Activated T-helper 2 cell treated with anti-CD3 and anti-CD28 coated beads, Interferon-gamma antibody, Interleukin-2, Interleukin-4, amounts not matched to agents 10 μg/mL and 5 μg/mL and 100 μg/mL, durations not matched to agents 14 hours and 24 hours and 36 hours (primary cell): ENCODE results near the gene SMARCC1. TPM values are rescaled to one million over a fixed set of nuclear protein-coding genes. Genes with fewer than 3 reads are reported as not detected.

Source experiments
- DNase-seq: peaks from one replicate; pipeline ENCODE4 v3.0.0; 2021; ENCODE audit warnings: low spot score
- H3K27ac Mint-ChIP-seq: one replicate; pipeline ENCODE4 v1.8.0; 2021; ENCODE audit warnings: mixed read lengths
- H3K27me3 Mint-ChIP-seq: one replicate; pipeline ENCODE4 v1.8.0; 2021; ENCODE audit warnings: low read depth, mixed read lengths
- H3K36me3 Mint-ChIP-seq: one replicate; pipeline ENCODE4 v1.8.0; 2021; ENCODE audit warnings: low read depth, mixed read lengths
- H3K4me1 Mint-ChIP-seq: one replicate; pipeline ENCODE4 v1.8.0; 2021; ENCODE audit warnings: low read depth, mixed read lengths
- H3K4me3 Mint-ChIP-seq: one replicate; pipeline ENCODE4 v1.8.0; 2021; ENCODE audit warnings: low read depth, mild to moderate bottlenecking, moderate library complexity, mixed read lengths
- H3K9me3 Mint-ChIP-seq: one replicate; pipeline ENCODE4 v1.8.0; 2021; ENCODE audit warnings: mixed read lengths
- intact Hi-C: fragments of 100-400 bp; cut with micrococcal nuclease; formaldehyde crosslinking; loops from one replicate; pipeline ENCODE4 v1.15.1; 2023
- total RNA-seq: library from RNA; stranded (reverse); gene quantifications from 2 replicates; pipeline ENCODE4 v1.2.3, GENCODE V29; 2022

SMARCC1 gene
- total RNA-seq, 1 donor from 2014 or later, result 150 TPM

DNA sequence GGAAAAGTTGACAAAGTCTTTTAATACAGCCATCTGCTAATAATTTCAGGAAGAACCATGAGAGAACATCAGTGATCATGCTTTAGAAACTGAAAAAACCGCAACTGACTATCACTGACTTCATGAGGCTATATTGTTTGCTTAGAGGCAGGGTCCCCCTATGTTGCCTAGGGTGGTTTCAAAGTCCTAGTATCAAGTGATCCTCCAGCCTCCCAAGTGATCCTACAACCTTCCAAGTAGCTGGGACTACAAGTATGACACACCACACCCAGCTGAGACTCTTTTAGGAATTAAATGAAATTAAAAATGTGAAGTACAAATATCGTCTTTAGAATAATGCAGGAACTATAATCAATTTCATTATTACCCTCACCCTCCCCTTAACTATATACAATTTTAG, 144.8 kb downstream of the SMARCC1 start:
- H3K27me3 Mint-ChIP-seq, result no peaks in the 10 kb centered on the region
- no peaks in the 10 kb centered on the region for H3K9me3 Mint-ChIP-seq
- intact Hi-C loops, result no loop called here
- H3K27ac Mint-ChIP-seq, result no peak overlapping the region
- peaks cover 50% of the 10 kb centered on the region for H3K36me3 Mint-ChIP-seq
- peaks cover 3% of the 10 kb centered on the region for H3K4me1 Mint-ChIP-seq
- H3K4me3 Mint-ChIP-seq, result no peak overlapping the region
- DNase-seq, result no peak

DNA sequence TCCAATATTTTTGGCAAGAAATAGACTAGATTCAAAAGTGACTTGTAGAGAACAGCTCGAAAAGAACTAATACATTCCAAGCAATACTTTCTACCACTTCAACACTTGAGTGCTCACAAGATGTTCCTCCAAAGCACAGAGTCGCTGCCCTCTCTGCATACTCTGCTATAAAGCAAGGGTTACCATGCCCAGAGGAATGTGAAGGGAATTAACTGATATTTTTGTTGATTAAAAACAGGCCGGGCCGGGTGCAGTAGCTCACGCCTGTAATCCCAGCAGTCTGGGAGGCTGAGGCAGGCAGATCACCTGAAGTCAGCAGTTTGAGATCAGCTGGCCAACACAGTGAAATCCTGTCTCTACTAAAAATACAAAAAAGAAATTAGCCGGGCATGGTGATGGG, 145.5 kb downstream of the SMARCC1 start:
- H3K36me3 Mint-ChIP-seq, result peaks cover 54% of the 10 kb centered on the region
- H3K4me3 Mint-ChIP-seq, result no peak overlapping the region
- peaks cover 3% of the 10 kb centered on the region for H3K4me1 Mint-ChIP-seq
- intact Hi-C loops, result no loop called here
- DNase-seq, result no peak
- no peaks in the 10 kb centered on the region for H3K27me3 Mint-ChIP-seq
- H3K9me3 Mint-ChIP-seq, result no peaks in the 10 kb centered on the region
- H3K27ac Mint-ChIP-seq, result no peak overlapping the region

DNA sequence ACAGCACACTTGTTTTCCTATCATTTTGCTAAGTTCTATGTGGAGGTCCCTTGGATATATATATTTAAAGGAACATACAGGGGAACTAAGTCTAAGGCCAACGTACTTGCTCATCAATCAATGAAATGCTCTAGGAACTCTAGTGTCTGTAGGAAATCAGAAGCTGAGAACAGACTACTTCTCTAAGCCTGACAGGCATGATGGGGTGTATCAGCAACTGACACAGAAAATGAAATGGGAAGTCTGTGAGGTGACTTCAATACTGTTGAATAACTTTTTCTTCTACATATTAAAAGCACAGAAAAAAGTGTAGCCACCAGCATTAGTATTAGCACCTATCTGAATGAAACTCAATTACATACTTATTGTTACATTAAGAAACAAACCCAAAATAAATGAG, 146.2 kb downstream of the SMARCC1 start:
- Mint-ChIP-seq H3K36me3 (peaks cover 61% of the 10 kb centered on the region), H3K27ac (no peak overlapping the region), H3K27me3 (no peaks in the 10 kb centered on the region), H3K9me3 (no peaks in the 10 kb centered on the region), H3K4me1 (peaks cover 3% of the 10 kb centered on the region), H3K4me3 (no peak overlapping the region)
- intact Hi-C loops, result no loop called here
- DNase-seq, result no peak

DNA sequence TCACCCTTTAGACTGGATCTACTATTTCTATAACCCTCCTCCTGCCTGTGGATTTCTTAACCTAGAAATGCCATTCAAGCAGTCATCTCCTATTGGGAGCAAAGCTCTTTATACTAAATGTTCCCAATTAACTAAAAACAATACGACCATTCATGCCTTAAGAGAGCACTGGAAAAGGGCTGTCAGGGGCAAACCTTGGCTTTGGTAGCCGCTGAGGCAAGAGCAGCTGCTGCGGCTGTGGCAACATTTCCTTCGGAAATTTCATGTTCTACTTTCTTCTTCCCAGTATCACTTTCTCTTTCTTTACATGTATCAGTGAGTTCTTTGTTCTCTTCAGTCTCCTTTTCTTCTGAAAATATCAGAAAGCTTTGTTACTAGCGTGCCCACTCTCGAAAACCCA, 146.7 kb downstream of the SMARCC1 start:
- Mint-ChIP-seq H3K27me3 (no peaks in the 10 kb centered on the region), H3K36me3 (peaks cover 65% of the 10 kb centered on the region), H3K4me3 (no peak overlapping the region), H3K4me1 (peaks cover 3% of the 10 kb centered on the region), H3K27ac (no peak overlapping the region), H3K9me3 (no peaks in the 10 kb centered on the region)
- intact Hi-C loops, result no loop called here
- no peak for DNase-seq

DNA sequence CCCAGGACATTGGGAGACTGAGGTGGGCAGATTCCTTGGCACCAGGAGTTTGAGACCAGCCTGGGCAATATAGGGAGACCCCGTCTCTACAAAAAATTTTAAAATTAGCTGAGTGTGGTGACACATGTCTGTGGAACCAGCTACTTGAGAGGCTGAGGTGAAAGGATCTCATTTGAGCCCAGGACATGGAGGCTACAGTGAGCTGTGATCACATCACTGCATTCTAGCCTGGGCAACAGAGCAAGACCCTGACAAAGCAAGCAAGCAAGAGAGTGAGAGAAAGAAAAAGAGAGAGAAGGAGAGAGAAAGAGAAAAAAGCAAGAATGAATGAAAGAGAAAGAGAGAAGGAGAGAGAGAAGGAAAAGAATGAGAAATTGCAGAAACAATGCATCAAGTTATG, 150.9 kb downstream of the SMARCC1 start:
- no peak for DNase-seq
- intact Hi-C loops, result no loop called here
- peaks cover 3% of the 10 kb centered on the region for H3K4me1 Mint-ChIP-seq
- peaks cover 71% of the 10 kb centered on the region for H3K36me3 Mint-ChIP-seq
- no peaks in the 10 kb centered on the region for H3K27me3 Mint-ChIP-seq
- no peak overlapping the region for H3K4me3 Mint-ChIP-seq
- H3K27ac Mint-ChIP-seq, result peak overlapping the region; percentile 24
- no peaks in the 10 kb centered on the region for H3K9me3 Mint-ChIP-seq

DNA sequence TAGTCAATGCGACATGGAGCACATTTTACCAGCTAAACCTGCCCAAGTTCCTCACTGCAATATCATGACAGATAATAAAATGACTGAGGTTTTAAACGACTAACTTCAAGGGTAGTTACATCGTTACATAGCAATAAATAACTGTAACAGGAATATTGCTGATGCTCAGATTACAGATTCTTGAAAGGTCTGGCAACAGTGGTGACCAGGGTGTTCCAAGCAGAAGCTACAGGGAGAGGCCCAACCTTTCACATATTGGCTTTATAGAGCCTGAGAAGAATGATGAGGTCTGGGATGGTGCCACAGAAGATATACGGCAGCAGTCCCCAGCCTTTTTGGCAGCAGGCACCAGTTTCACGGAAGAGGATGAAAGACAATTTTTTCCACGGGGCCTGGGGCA, 151.9 kb downstream of the SMARCC1 start:
- intact Hi-C loops, result no loop called here
- peaks cover 63% of the 10 kb centered on the region for H3K36me3 Mint-ChIP-seq
- H3K27me3 Mint-ChIP-seq, result no peaks in the 10 kb centered on the region
- DNase-seq, result no peak
- no peak overlapping the region for H3K4me3 Mint-ChIP-seq
- no peaks in the 10 kb centered on the region for H3K4me1 Mint-ChIP-seq
- no peak overlapping the region for H3K27ac Mint-ChIP-seq
- H3K9me3 Mint-ChIP-seq, result no peaks in the 10 kb centered on the region

DNA sequence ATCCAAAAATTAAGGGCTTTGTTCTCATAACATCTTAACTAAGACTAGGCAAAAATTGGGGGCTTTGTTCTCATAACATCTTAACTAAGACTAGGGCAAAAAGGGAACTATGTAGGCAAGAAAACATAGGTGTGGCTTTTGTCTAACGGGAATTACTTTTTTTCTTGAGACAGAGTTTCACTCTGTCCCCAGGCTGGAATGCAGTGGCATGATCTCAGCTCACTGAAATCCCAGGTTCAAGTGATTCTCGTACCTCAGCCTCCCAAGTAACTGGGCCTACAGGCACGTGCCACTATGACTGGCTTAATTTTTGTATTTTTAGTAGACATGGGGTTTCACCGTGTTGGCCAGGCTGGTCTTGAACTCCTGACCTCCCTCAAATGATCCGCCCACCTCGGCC, 153.3 kb downstream of the SMARCC1 start:
- H3K27me3 Mint-ChIP-seq, result no peaks in the 10 kb centered on the region
- H3K27ac Mint-ChIP-seq, result no peak overlapping the region
- H3K4me1 Mint-ChIP-seq, result no peaks in the 10 kb centered on the region
- H3K9me3 Mint-ChIP-seq, result no peaks in the 10 kb centered on the region
- H3K4me3 Mint-ChIP-seq, result no peak overlapping the region
- intact Hi-C loops, result no loop called here
- peaks cover 64% of the 10 kb centered on the region for H3K36me3 Mint-ChIP-seq
- no peak for DNase-seq

DNA sequence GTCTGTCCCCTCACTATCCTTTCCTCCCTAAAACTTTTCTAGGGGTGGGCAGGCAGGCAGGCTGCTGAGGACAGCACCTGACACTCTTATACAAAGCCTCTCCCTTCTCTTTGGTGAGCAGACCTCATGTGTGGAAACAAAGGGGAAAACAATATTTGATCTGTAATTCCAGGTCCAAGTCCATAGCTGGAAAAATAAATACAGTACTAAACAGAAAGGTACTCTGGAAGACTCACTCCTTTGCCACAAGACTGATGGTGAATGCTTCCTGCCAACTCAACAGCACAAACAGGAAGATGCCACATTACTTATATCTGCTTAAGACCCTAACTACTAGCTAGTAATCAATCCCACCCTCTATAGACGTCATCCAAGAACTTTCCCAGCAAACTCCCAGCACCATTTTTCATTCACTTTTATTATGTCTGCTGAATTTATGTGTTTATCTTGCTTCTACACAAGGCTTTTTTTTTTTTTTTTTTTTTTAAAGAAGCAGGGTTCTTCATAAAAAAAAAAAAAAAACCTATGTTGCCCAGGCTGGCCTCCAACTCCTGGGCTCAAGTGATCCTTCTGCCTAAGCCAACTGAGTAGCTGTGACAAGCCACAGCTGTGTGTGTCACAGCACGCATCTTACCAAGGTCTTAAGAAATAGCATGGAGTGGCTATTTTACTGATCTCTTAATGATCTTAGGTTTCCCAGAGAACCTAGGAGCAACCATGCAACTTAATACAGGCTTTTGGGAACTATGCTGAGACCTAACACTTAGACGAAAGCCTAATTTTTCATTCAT, 158.8 kb downstream of the SMARCC1 start:
- peaks cover 63% of the 10 kb centered on the region for H3K36me3 Mint-ChIP-seq
- H3K27ac Mint-ChIP-seq, result peak overlapping the region; percentile 30

DNA sequence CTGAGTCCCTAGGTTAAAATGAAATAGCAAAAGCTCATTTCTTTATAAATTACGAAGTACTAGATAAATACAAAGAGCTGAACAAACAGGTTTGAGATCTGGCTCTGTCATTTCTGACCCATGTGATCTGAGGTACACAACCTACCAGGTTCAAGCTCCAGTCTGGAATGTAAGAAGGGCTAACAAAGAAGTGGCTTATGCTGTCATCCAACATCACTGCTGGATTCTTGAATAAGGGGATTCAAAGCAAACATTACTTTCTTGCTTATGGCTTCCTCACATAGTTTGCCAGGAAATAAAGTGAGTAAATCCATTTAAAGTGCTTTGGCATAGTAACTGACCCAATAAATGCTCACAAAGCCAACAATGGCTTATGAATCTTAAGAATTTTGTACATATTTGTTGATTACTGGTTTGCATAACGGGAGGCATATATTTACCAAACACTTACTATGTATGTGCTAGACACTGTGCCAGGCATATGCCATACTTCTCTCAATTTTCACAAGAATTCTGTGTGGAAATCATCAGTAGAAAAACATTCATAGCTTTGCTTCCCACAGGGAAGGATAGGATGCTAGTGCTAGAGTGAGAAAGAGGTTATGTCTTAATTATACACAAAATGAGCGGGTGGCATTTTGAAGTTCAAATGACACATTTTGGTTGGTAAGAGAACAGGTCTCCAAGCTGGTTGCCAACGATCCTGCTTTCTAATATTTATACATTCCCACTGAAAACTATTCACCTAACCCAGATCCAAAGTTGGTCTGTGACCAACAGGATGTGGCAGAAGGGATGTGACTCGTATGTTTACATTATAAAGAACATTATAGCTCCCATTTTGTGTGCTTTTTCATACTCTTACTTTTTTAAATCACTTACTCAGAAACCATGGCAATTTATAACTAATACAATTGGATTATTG, 164.3 kb downstream of the SMARCC1 start:
- no peak overlapping the region for H3K27ac Mint-ChIP-seq
- intact Hi-C loops, result no loop called here

More for the DNA sequence above, 158.8 kb downstream of the SMARCC1 start:
- intact Hi-C loops, result no loop called here
- no peaks in the 10 kb centered on the region for H3K9me3 Mint-ChIP-seq
- H3K4me3 Mint-ChIP-seq, result no peak overlapping the region
- H3K4me1 Mint-ChIP-seq, result peaks cover under 1% of the 10 kb centered on the region
- no peak for DNase-seq
- no peaks in the 10 kb centered on the region for H3K27me3 Mint-ChIP-seq

DNA sequence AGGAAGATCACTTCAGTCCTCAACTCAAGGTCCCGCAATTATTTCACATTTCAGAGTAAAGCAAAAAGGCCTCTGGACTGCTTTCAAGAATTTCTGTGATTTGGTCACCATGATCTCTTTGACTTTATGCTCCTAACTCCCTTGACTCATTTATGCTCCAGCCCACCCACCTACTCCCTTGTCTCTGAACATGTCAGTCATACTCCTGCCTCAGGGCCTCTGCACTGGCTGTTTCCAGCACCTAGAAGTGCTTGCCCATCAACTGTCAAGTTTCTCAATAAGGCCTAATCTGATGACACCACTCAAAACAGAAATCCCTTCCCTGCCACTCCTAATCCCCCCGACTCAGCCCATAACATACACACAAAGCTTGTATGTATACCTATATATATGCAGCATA, 166.9 kb downstream of the SMARCC1 start:
- intact Hi-C loops, result no loop called here
- Mint-ChIP-seq H3K4me1 (peaks cover 3% of the 10 kb centered on the region), H3K4me3 (no peak overlapping the region), H3K36me3 (peaks cover 53% of the 10 kb centered on the region), H3K27ac (no peak overlapping the region), H3K27me3 (no peaks in the 10 kb centered on the region), H3K9me3 (no peaks in the 10 kb centered on the region)
- DNase-seq, result no peak

More for the DNA sequence above, 164.3 kb downstream of the SMARCC1 start:
- H3K27me3 Mint-ChIP-seq, result no peaks in the 10 kb centered on the region
- peaks cover 52% of the 10 kb centered on the region for H3K36me3 Mint-ChIP-seq
- H3K4me1 Mint-ChIP-seq, result peaks cover 3% of the 10 kb centered on the region
- no peak overlapping the region for H3K4me3 Mint-ChIP-seq
- H3K9me3 Mint-ChIP-seq, result no peaks in the 10 kb centered on the region
- no peak for DNase-seq

DNA sequence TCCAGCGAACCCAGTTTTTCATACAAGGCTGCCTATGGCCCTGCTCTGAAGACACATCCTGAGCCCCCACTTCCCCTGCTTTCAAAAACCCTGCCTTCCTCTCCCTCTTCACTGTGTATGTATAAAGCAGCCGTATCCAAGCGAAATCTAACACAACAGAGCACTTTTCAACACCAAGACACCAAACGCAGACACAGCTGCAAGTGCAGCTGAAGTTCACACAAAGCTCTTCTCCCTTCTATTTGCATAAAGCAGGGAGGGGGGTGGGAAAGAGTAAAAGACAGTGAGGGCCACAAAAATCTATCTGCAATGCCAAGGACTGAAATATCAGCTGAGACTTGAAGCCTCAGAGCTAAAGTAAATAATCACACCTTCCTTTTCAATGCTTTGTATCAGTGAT, 168.0 kb downstream of the SMARCC1 start:
- peaks cover 3% of the 10 kb centered on the region for H3K4me1 Mint-ChIP-seq
- no peak overlapping the region for H3K27ac Mint-ChIP-seq
- no peaks in the 10 kb centered on the region for H3K27me3 Mint-ChIP-seq
- H3K9me3 Mint-ChIP-seq, result no peaks in the 10 kb centered on the region
- no peak for DNase-seq
- peaks cover 51% of the 10 kb centered on the region for H3K36me3 Mint-ChIP-seq
- intact Hi-C loops, result no loop called here
- no peak overlapping the region for H3K4me3 Mint-ChIP-seq

DNA sequence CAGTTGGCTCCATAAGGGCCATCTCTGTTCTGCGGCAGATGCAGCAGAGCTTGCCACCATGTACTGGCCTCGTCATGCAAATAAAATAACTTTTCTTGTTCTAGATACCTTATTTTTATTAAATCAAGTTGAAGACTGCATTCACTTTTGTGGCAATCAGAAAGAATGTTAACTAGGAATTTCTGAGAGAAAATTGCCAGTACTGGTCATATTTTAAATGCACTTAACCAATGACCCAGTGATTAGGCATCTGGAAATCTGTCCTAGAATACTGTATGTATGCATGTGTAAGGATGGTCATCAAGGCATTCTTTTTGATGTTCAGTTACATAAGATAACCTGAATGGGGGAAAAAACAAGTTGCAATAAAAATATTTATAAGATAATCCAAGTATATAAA, 168.8 kb downstream of the SMARCC1 start:
- peaks cover 50% of the 10 kb centered on the region for H3K36me3 Mint-ChIP-seq
- DNase-seq, result no peak
- no peaks in the 10 kb centered on the region for H3K27me3 Mint-ChIP-seq
- H3K27ac Mint-ChIP-seq, result no peak overlapping the region
- peaks cover 2% of the 10 kb centered on the region for H3K4me1 Mint-ChIP-seq
- H3K9me3 Mint-ChIP-seq, result no peaks in the 10 kb centered on the region
- no peak overlapping the region for H3K4me3 Mint-ChIP-seq
- intact Hi-C loops, result no loop called here

DNA sequence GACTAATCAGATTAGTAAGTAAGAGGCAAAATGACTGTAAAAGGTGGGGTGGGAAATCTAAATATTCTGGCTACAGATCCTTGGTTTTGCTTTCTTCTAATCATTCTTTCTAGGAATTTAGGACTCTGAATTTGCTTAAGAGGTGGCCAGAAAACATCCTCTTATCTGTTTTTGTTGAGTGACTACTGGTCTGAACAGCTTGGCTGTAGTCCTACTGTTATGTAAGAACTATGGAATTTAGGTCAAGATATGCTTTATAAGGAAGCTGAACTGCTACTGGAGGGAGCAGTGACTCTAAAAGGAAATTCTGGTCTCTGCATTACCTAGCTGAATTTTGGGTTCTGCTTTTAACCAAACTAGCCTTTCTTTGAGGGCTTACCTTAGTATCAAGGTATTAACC, 169.5 kb downstream of the SMARCC1 start:
- peak overlapping the region; percentile 17 for H3K27ac Mint-ChIP-seq
- H3K36me3 Mint-ChIP-seq, result peaks cover 47% of the 10 kb centered on the region
- no peaks in the 10 kb centered on the region for H3K4me1 Mint-ChIP-seq

More for the DNA sequence above, 169.5 kb downstream of the SMARCC1 start:
- intact Hi-C loops, result no loop called here
- H3K4me3 Mint-ChIP-seq, result no peak overlapping the region
- no peaks in the 10 kb centered on the region for H3K9me3 Mint-ChIP-seq
- DNase-seq, result no peak
- H3K27me3 Mint-ChIP-seq, result no peaks in the 10 kb centered on the region
